SK-N-MC (cell line): ENCODE measurements around the gene ATG2A.

ENCODE experiments used
- DNase-seq: peaks from one replicate; pipeline ENCODE4 v3.0.0-alpha.2; 2011; ENCODE audit warnings: low read depth, low spot score
- H3K27ac ChIP-seq: fragments of 200-600 bp; sonication (generic); 2 replicates; pipeline ENCODE4 v1.5.1; 2016; ENCODE audit warnings: mixed run types
- H3K36me3 ChIP-seq: fragments of 200-600 bp; sonication (generic); 2 replicates; pipeline ENCODE4 v1.6.1; 2017; ENCODE audit warnings: antibody characterized with exemption, low read length, mixed read lengths; ENCODE audit not compliant: insufficient read depth
- H3K4me3 ChIP-seq: fragments of 200-600 bp; sonication (generic); 2 replicates; pipeline ENCODE4 v1.5.1; 2016
- H3K9ac ChIP-seq: fragments of 200-600 bp; sonication (generic); 2 replicates; pipeline ENCODE4 v1.8.0; 2017; ENCODE audit warnings: mixed run types, mixed read lengths; ENCODE audit not compliant: insufficient read length
- H3K9me3 ChIP-seq: fragments of 200-600 bp; sonication (generic); 2 replicates; pipeline ENCODE4 v1.6.1; 2017; ENCODE audit warnings: low read depth, mild to moderate bottlenecking, antibody characterized with exemption, low read length, moderate library complexity, mixed read lengths
- EZH2 ChIP-seq: fragments of 200-600 bp; sonication (generic); IDR thresholded peaks from one replicate; pipeline ENCODE4 v1.6.1; 2017; ENCODE audit warnings: antibody characterized with exemption
- FOXP2 ChIP-seq: optimal IDR thresholded peaks from 2 replicates; pipeline ENCODE3; 2011; ENCODE audit warnings: mild to moderate bottlenecking, moderate library complexity; ENCODE audit not compliant: insufficient read depth; ENCODE audit errors: extremely low read length, control extremely low read depth
- POLR2AphosphoS5 ChIP-seq: IDR thresholded peaks from 2 replicates; pipeline ENCODE4 v1.6.1; 2012; ENCODE audit warnings: mild to moderate bottlenecking, low read depth, low read length, borderline replicate concordance

ATG2A gene

GRCh38 chr11:64888729-64889511 lies 28.1 kb downstream of the ATG2A start:
- Histone ChIP-seq H3K27ac (no peak overlapping the region), H3K4me3 (no peak overlapping the region), H3K9ac (no peak overlapping the region), H3K9me3 (no peaks in the 10 kb centered on the region), H3K36me3 (no peaks in the 10 kb centered on the region)
- no peak for DNase-seq
- TF ChIP-seq POLR2AphosphoS5, result no peak
- TF ChIP-seq EZH2, result no peak
- no peak for TF ChIP-seq FOXP2

GRCh38 chr11:64888406-64888728 lies 28.6 kb downstream of the ATG2A start:
- no peak for DNase-seq
- H3K4me3 ChIP-seq, result no peak overlapping the region
- TF ChIP-seq POLR2AphosphoS5 (no peak), FOXP2 (no peak), EZH2 (no peak)
- H3K9ac ChIP-seq, result no peak overlapping the region
- H3K36me3 ChIP-seq, result no peaks in the 10 kb centered on the region
- H3K9me3 ChIP-seq, result no peaks in the 10 kb centered on the region
- H3K27ac ChIP-seq, result no peak overlapping the region

GRCh38 chr11:64887757-64888405 lies 29.1 kb downstream of the ATG2A start:
- no peak for DNase-seq
- H3K9ac ChIP-seq, result no peak overlapping the region
- H3K9me3 ChIP-seq, result no peaks in the 10 kb centered on the region
- H3K4me3 ChIP-seq, result no peak overlapping the region
- no peaks in the 10 kb centered on the region for H3K36me3 ChIP-seq
- H3K27ac ChIP-seq, result no peak overlapping the region
- TF ChIP-seq POLR2AphosphoS5 (no peak), FOXP2 (no peak), EZH2 (no peak)

GRCh38 chr11:64887234-64887756 lies 29.7 kb downstream of the ATG2A start:
- Histone ChIP-seq H3K4me3 (no peak overlapping the region), H3K9me3 (no peaks in the 10 kb centered on the region), H3K27ac (no peak overlapping the region), H3K9ac (no peak overlapping the region), H3K36me3 (no peaks in the 10 kb centered on the region)
- DNase-seq, result no peak
- TF ChIP-seq EZH2 (no peak), FOXP2 (no peak), POLR2AphosphoS5 (no peak)

GRCh38 chr11:64885367-64886286 lies 31.4 kb downstream of the ATG2A start:
- Histone ChIP-seq H3K9ac (no peak overlapping the region), H3K4me3 (no peak overlapping the region), H3K27ac (no peak overlapping the region), H3K36me3 (no peaks in the 10 kb centered on the region), H3K9me3 (no peaks in the 10 kb centered on the region)
- no peak for DNase-seq
- TF ChIP-seq EZH2 (no peak), POLR2AphosphoS5 (no peak), FOXP2 (no peak)

- Histone ChIP-seq H3K36me3 (no peaks in the 10 kb centered on the region), H3K9ac (no peak overlapping the region), H3K4me3 (no peak overlapping the region), H3K27ac (no peak overlapping the region), H3K9me3 (no peaks in the 10 kb centered on the region)
- TF ChIP-seq EZH2 (no peak), FOXP2 (no peak), POLR2AphosphoS5 (no peak)
- DNase-seq, result no peak
Measured at GRCh38 chr11:64884019-64884418, 33.0 kb downstream of the ATG2A start.

GRCh38 chr11:64883575-64883974 lies 33.4 kb downstream of the ATG2A start:
- no peak for TF ChIP-seq EZH2
- no peak for TF ChIP-seq FOXP2
- TF ChIP-seq POLR2AphosphoS5, result no peak

GRCh38 chr11:64882243-64882642 lies 34.8 kb downstream of the ATG2A start:
- H3K9me3 ChIP-seq, result no peaks in the 10 kb centered on the region
- H3K4me3 ChIP-seq, result no peak overlapping the region
- no peak overlapping the region for H3K27ac ChIP-seq
- no peak overlapping the region for H3K9ac ChIP-seq
- H3K36me3 ChIP-seq, result no peaks in the 10 kb centered on the region
- TF ChIP-seq EZH2 (no peak), POLR2AphosphoS5 (no peak), FOXP2 (no peak)
- DNase-seq, result no peak

More at GRCh38 chr11:64883575-64883974, 33.4 kb downstream of the ATG2A start:
- Histone ChIP-seq H3K27ac (no peak overlapping the region), H3K36me3 (no peaks in the 10 kb centered on the region), H3K4me3 (no peak overlapping the region), H3K9ac (no peak overlapping the region), H3K9me3 (no peaks in the 10 kb centered on the region)
- DNase-seq, result no peak
